ENCODE results near the gene TSPAN14.

Gene TSPAN14

DNA sequence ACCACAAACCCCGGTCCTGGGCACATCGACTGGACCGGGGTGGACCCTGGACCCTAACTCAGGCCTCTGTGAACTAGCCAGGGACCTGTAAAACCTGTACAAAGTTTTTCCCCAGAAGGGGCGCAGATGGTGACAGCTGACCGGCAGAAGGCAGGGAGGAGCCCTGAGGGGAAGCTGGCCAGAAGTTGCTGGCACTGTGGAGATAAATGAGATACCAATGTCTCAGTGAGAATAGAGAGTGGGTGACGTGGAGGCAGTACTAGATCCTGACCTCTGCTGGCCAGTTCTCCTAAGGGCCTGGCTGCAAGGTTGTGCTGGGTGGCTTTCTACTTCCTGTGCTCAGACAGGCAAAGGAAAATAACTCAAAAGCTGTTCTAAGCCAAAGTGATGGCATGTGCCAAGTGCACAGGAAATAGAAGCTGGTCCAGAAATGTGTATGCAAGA lies 10.6 kb upstream of the TSPAN14 start:
- no peaks in the 10 kb centered on the region for H3K9me2 ChIP-seq (replicated peaks; ENCODE audit: low read depth, low read length)
- peaks cover 6% of the 10 kb centered on the region; the same call in 1 of the 2 replicates for H3F3A ChIP-seq (ENCODE audit: low read depth)
- no peaks in the 10 kb centered on the region for H3K36me3 ChIP-seq (ENCODE audit: insufficient read depth, low read length)
- H2AFZ ChIP-seq (ENCODE audit: low read length) = peak overlapping the region; percentile 82
- TF ChIP-seq, protein P1, sequence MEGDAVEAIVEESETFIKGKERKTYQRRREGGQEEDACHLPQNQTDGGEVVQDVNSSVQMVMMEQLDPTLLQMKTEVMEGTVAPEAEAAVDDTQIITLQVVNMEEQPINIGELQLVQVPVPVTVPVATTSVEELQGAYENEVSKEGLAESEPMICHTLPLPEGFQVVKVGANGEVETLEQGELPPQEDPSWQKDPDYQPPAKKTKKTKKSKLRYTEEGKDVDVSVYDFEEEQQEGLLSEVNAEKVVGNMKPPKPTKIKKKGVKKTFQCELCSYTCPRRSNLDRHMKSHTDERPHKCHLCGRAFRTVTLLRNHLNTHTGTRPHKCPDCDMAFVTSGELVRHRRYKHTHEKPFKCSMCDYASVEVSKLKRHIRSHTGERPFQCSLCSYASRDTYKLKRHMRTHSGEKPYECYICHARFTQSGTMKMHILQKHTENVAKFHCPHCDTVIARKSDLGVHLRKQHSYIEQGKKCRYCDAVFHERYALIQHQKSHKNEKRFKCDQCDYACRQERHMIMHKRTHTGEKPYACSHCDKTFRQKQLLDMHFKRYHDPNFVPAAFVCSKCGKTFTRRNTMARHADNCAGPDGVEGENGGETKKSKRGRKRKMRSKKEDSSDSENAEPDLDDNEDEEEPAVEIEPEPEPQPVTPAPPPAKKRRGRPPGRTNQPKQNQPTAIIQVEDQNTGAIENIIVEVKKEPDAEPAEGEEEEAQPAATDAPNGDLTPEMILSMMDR (conservative IDR thresholded peaks at IDR 0.05; ENCODE audit: low read length) = peak; percentile 75
- no peak for TF ChIP-seq EZH2phosphoT487 (IDR thresholded peaks at IDR 0.05; ENCODE audit: borderline replicate concordance)
- H3K9ac ChIP-seq (ENCODE audit: low read depth, low read length, poor library complexity, severe bottlenecking) = peak overlapping the region; percentile 45
- no peak overlapping the region for H3K4me3 ChIP-seq (ENCODE audit: low read length, poor library complexity, severe bottlenecking)
- H3K79me2 ChIP-seq (ENCODE audit: insufficient read depth, low read length) = no peaks in the 10 kb centered on the region
- H3K27me3 ChIP-seq (ENCODE audit: insufficient read depth, low read length, poor library complexity, severe bottlenecking) = no peaks in the 10 kb centered on the region
- H3K4me2 ChIP-seq (ENCODE audit: low read depth, low read length, poor library complexity, severe bottlenecking) = peak overlapping the region; percentile 36
- H4K20me1 ChIP-seq (ENCODE audit: insufficient read depth, low read length, poor library complexity, severe bottlenecking) = no peaks in the 10 kb centered on the region
- peaks cover 24% of the 10 kb centered on the region for H3K4me1 ChIP-seq (ENCODE audit: insufficient read depth, low read length, poor library complexity, severe bottlenecking)
- H3K9me3 ChIP-seq (ENCODE audit: insufficient read depth, low read depth, low read length) = no peaks in the 10 kb centered on the region

DNA sequence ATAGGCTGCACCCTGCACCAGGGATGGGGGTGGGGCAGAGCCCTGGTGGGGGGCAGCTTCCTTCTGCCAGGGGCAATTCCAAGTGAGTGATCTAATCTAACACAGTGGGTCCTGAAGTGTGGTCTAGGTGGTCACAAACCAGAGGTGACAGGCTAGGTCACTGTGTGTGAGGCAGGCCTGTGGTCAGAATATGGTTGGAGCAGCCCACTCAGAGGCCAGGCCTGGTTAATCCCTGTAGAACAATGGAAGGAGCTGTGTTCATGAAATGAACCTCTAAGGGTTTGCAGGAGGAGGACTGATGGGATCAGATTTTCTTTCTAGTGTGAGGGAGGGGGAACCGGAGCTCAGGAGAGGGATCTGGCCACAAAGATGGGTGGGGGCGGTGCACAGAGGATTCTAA lies 10.0 kb upstream of the TSPAN14 start:
- H3K9me3 ChIP-seq (ENCODE audit: insufficient read depth, low read depth, low read length) = no peaks in the 10 kb centered on the region
- no peak for TF ChIP-seq EZH2phosphoT487 (IDR thresholded peaks at IDR 0.05; ENCODE audit: borderline replicate concordance)
- TF ChIP-seq, protein P1 (conservative IDR thresholded peaks at IDR 0.05; ENCODE audit: low read length) = no peak
- peak overlapping the region; percentile 36 for H3K4me2 ChIP-seq (ENCODE audit: low read depth, low read length, poor library complexity, severe bottlenecking)
- H3K4me1 ChIP-seq (ENCODE audit: insufficient read depth, low read length, poor library complexity, severe bottlenecking) = peaks cover 24% of the 10 kb centered on the region
- no peak overlapping the region for H3K4me3 ChIP-seq (ENCODE audit: low read length, poor library complexity, severe bottlenecking)
- peak overlapping the region; percentile 42 for H3K9ac ChIP-seq (ENCODE audit: low read depth, low read length, poor library complexity, severe bottlenecking)
- peak overlapping the region; percentile 82 for H2AFZ ChIP-seq (ENCODE audit: low read length)
- H4K20me1 ChIP-seq (ENCODE audit: insufficient read depth, low read length, poor library complexity, severe bottlenecking) = no peaks in the 10 kb centered on the region
- H3K9me2 ChIP-seq (replicated peaks; ENCODE audit: low read depth, low read length) = no peaks in the 10 kb centered on the region
- H3F3A ChIP-seq (ENCODE audit: low read depth) = peaks cover 6% of the 10 kb centered on the region; the same call in 1 of the 2 replicates
- no peaks in the 10 kb centered on the region for H3K36me3 ChIP-seq (ENCODE audit: insufficient read depth, low read length)
- H3K79me2 ChIP-seq (ENCODE audit: insufficient read depth, low read length) = no peaks in the 10 kb centered on the region
- no peaks in the 10 kb centered on the region for H3K27me3 ChIP-seq (ENCODE audit: insufficient read depth, low read length, poor library complexity, severe bottlenecking)

GRCh38 chr10:80444646-80445319 lies 9.3 kb upstream of the TSPAN14 start:
- no peaks in the 10 kb centered on the region for H3K9me2 ChIP-seq (replicated peaks; ENCODE audit: low read depth, low read length)
- no peaks in the 10 kb centered on the region for H3K27me3 ChIP-seq (ENCODE audit: insufficient read depth, low read length, poor library complexity, severe bottlenecking)
- H3K4me1 ChIP-seq (ENCODE audit: insufficient read depth, low read length, poor library complexity, severe bottlenecking) = peaks cover 24% of the 10 kb centered on the region
- no peaks in the 10 kb centered on the region for H3K9me3 ChIP-seq (ENCODE audit: insufficient read depth, low read depth, low read length)
- H2AFZ ChIP-seq (ENCODE audit: low read length) = peak overlapping the region; percentile 24; the same call in 1 of the 2 replicates
- H3K4me3 ChIP-seq (ENCODE audit: low read length, poor library complexity, severe bottlenecking) = no peak overlapping the region
- TF ChIP-seq EZH2phosphoT487 (IDR thresholded peaks at IDR 0.05; ENCODE audit: borderline replicate concordance) = no peak
- TF ChIP-seq, protein P1 (conservative IDR thresholded peaks at IDR 0.05; ENCODE audit: low read length) = peak; percentile 89
- H3K4me2 ChIP-seq (ENCODE audit: low read depth, low read length, poor library complexity, severe bottlenecking) = peak overlapping the region; percentile 36
- no peak overlapping the region for H3K9ac ChIP-seq (ENCODE audit: low read depth, low read length, poor library complexity, severe bottlenecking)
- H3F3A ChIP-seq (ENCODE audit: low read depth) = peaks cover 6% of the 10 kb centered on the region; the same call in 1 of the 2 replicates
- H3K36me3 ChIP-seq (ENCODE audit: insufficient read depth, low read length) = no peaks in the 10 kb centered on the region
- H3K79me2 ChIP-seq (ENCODE audit: insufficient read depth, low read length) = no peaks in the 10 kb centered on the region
- no peaks in the 10 kb centered on the region for H4K20me1 ChIP-seq (ENCODE audit: insufficient read depth, low read length, poor library complexity, severe bottlenecking)
